HepG2 (cell line): ENCODE results near the gene CEP97. TPM values are rescaled to one million over a fixed set of nuclear protein-coding genes. Genes with fewer than 3 reads are reported as not detected.

Experiments
- HMG20A ChIP-seq: IDR thresholded peaks from 2 replicates; pipeline ENCODE4 v1.6.1; 2016; ENCODE audit warnings: borderline replicate concordance
- RBM22 ChIP-seq: fragments of 200-400 bp; formaldehyde crosslinking; optimal IDR thresholded peaks from 2 replicates; pipeline ENCODE3; 2017; ENCODE audit warnings: mild to moderate bottlenecking, low read length, moderate library complexity
- TEF ChIP-seq: sonication (generic); formaldehyde crosslinking; IDR thresholded peaks from 2 replicates; pipeline ENCODE4 v1.5.0; 2020; ENCODE audit warnings: missing genetic modification reagents
- ZBTB33 ChIP-seq: sonication (generic); formaldehyde crosslinking; IDR thresholded peaks from 2 replicates; pipeline ENCODE4 v1.4.0; 2020; ENCODE audit warnings: missing genetic modification reagents
- ZBTB40 ChIP-seq, 2 experiments: fragments of 450-650 bp in 1 of 2; sonication (generic) in 1 of 2; formaldehyde crosslinking in 1 of 2; IDR thresholded peaks; 2 replicates each; pipeline versions ENCODE4 v1.6.1 to v1.8.0; 2016 to 2022; ENCODE audit warnings: antibody characterized with exemption in 1 of 2, mild to moderate bottlenecking in 1 of 2, missing genetic modification reagents in 1 of 2
- ZNF101 ChIP-seq: sonication (generic); formaldehyde crosslinking; IDR thresholded peaks from 2 replicates; pipeline ENCODE4 v1.4.0; 2020; ENCODE audit warnings: mild to moderate bottlenecking, low read depth, missing genetic modification reagents, borderline replicate concordance
- ZNF512 ChIP-seq: sonication (generic); formaldehyde crosslinking; IDR thresholded peaks from 2 replicates; pipeline ENCODE4 v1.4.0; 2020; ENCODE audit warnings: mild to moderate bottlenecking, missing genetic modification reagents
- polyA plus RNA-seq, 8 experiments: library from polyadenylated mRNA; depleted of rRNA in 3 of 8; stranded (reverse) in 7 of 8; unstranded in 1 of 8; fragments of >200 nt; fragmentation: Illumina TruSeq in 4 of 8; extraction: Trizol in 4 of 8; gene quantifications; 2 replicates each; pipeline versions ENCODE4 v1.2.1 to v1.2.3, GENCODE V29; 2011 to 2016; ENCODE audit warnings: low read depth in 4 of 8, missing spikeins in 1 of 8, mixed read lengths in 1 of 8; ENCODE audit not compliant: insufficient read depth in 1 of 8
- total RNA-seq, 5 experiments: library from RNA; depleted of rRNA; stranded (reverse); fragments of >200 nt; fragmentation: Illumina TruSeq; extraction: Trizol; gene quantifications; 2 replicates each; pipeline ENCODE4 v1.2.3, GENCODE V29; 2016; ENCODE audit warnings: low read depth in 1 of 5
- TF ChIP-seq, protein P1 (sequence below): sonication (generic); formaldehyde crosslinking; IDR thresholded peaks from 2 replicates; pipeline ENCODE4 v1.8.1; 2023; ENCODE audit warnings: mild to moderate bottlenecking, inconsistent platforms, moderate library complexity, missing genetic modification reagents, borderline replicate concordance
- TF ChIP-seq, protein P2 (sequence below): IDR thresholded peaks from 2 replicates; pipeline ENCODE4 v1.6.1; 2016; ENCODE audit warnings: mild to moderate bottlenecking

The CEP97 gene
- total and polyA plus RNA-seq, 2 of the 13 experiments (the other 11 are each of a cell fraction or from before 2014, with no cell fraction given): 0.99 to 6.5 TPM

DNA sequence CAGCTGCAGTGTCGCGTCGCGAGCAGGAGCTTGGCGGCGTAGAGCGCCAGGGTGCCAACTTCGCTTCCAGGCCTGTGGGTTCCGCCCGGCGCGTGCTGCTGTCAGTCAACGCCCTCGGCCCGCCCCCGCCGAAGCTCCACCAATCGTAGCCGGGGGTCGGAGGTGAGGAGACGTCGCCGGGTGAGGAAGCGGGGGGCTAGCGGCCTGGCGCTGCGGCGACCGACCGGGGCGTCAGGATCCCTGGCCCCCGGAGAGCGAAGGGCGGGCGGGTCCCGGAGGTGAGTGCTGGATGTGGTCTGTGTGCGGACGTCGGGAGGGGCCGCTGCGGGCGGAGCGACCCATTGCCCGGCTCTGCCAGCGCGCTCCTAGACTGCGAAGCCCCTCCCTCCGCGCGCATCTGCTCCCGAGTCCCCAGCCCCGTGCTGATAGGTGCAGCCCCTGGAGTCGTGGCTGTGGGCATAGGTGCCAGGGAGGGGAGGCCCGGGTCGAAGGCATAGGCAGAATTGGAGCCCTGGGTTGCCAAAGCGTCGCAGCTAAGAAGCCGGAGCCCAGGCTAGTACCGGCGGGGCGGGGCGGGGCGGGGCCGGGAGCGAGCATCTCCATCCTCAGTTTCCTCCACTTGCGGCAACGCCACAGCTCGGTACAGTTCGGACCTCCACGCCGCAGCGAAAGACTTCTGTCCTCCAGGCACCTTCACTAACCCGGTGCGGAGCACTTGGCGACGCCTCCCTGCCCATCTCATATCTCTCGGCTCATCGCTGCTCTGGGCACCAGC lies 54.8 kb downstream of the CEP97 start, which contains the start of gene NXPE3 (continued):
- TF ChIP-seq, protein P1, sequence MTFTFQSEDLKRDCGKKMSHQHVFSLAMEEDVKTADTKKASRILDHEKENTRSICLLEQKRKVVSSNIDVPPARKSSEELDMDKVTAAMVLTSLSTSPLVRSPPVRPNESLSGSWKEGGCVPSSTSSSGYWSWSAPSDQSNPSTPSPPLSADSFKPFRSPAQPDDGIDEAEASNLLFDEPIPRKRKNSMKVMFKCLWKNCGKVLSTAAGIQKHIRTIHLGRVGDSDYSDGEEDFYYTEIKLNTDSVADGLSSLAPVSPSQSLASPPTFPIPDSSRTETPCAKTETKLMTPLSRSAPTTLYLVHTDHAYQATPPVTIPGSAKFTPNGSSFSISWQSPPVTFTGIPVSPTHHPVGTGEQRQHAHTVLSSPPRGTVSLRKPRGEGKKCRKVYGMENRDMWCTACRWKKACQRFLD (CRISPR knock-in tag): no peak
- TF ChIP-seq ZBTB40 (IDR thresholded peaks at IDR 0.05) (no peak), ZBTB40 (CRISPR knock-in tag; IDR thresholded peaks at IDR 0.05) (peak; percentile 79), ZBTB33 (CRISPR knock-in tag) (no peak), HMG20A (CRISPR knock-in tag) (no peak), ZNF512 (CRISPR knock-in tag) (no peak), RBM22 (no peak), ZNF101 (CRISPR knock-in tag) (no peak), TEF (peak; percentile 61; the same call in 1 of the 2 replicates)
- TF ChIP-seq, protein P2, sequence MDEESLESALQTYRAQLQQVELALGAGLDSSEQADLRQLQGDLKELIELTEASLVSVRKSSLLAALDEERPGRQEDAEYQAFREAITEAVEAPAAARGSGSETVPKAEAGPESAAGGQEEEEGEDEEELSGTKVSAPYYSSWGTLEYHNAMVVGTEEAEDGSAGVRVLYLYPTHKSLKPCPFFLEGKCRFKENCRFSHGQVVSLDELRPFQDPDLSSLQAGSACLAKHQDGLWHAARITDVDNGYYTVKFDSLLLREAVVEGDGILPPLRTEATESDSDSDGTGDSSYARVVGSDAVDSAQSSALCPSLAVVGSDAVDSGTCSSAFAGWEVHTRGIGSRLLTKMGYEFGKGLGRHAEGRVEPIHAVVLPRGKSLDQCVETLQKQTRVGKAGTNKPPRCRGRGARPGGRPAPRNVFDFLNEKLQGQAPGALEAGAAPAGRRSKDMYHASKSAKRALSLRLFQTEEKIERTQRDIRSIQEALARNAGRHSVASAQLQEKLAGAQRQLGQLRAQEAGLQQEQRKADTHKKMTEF (CRISPR knock-in tag): peak; percentile 75
